IMR-90 (cell line): ENCODE data around the gene C10orf105.

Source experiments
- POLR2A ChIP-seq: IDR thresholded peaks from 2 replicates; pipeline ENCODE4 v1.6.1; 2012; ENCODE audit warnings: mild to moderate bottlenecking, low read depth, low read length
- RAD21 ChIP-seq: IDR thresholded peaks from 2 replicates; pipeline ENCODE4 v1.6.1; 2012; ENCODE audit warnings: low read length, improper control_type of control experiment
- RCOR1 ChIP-seq: IDR thresholded peaks from 2 replicates; pipeline ENCODE4 v1.6.1; 2012; ENCODE audit warnings: mild to moderate bottlenecking, low read length, improper control_type of control experiment; ENCODE audit not compliant: insufficient replicate concordance
- RFX5 ChIP-seq: IDR thresholded peaks from 2 replicates; pipeline ENCODE4 v1.8.0; 2012; ENCODE audit warnings: low read depth, mild to moderate bottlenecking, low read length, moderate library complexity
- TF ChIP-seq, protein P1 (sequence below): conservative IDR thresholded peaks from 2 replicates; pipeline ENCODE4 v1.5.1; 2012; ENCODE audit warnings: mild to moderate bottlenecking, low read depth, low read length, improper control_type of control experiment

GRCh38 chr10:71711052-71711623, 8.4 kb downstream of the C10orf105 start:
- no peak for TF ChIP-seq RAD21
- TF ChIP-seq, protein P1, sequence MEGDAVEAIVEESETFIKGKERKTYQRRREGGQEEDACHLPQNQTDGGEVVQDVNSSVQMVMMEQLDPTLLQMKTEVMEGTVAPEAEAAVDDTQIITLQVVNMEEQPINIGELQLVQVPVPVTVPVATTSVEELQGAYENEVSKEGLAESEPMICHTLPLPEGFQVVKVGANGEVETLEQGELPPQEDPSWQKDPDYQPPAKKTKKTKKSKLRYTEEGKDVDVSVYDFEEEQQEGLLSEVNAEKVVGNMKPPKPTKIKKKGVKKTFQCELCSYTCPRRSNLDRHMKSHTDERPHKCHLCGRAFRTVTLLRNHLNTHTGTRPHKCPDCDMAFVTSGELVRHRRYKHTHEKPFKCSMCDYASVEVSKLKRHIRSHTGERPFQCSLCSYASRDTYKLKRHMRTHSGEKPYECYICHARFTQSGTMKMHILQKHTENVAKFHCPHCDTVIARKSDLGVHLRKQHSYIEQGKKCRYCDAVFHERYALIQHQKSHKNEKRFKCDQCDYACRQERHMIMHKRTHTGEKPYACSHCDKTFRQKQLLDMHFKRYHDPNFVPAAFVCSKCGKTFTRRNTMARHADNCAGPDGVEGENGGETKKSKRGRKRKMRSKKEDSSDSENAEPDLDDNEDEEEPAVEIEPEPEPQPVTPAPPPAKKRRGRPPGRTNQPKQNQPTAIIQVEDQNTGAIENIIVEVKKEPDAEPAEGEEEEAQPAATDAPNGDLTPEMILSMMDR, result no peak
- TF ChIP-seq RCOR1, result no peak
- TF ChIP-seq RFX5, result no peak
- no peak for TF ChIP-seq POLR2A
